Thymus (tissue), 11 donors: Measurements from ENCODE around the gene EFNA3. TPM values are rescaled to one million over a fixed set of nuclear protein-coding genes. Genes with fewer than 3 reads are reported as not detected.
"Not testable (repeated sequence)": the region's sequence is repeated elsewhere in the genome, so short reads cannot be mapped to it uniquely, and the experiment has no call there.

Experiments
- DNase-seq, 9 donors: peaks; one replicate each; pipeline ENCODE4 v3.0.0-alpha.2; 2013; ENCODE audit warnings: low spot score in 9 of 9, low read depth in 6 of 9, missing footprints in 1 of 9
- H3K27ac ChIP-seq, 2 donors: one replicate each; pipeline ENCODE4 v1.5.1; 2013; ENCODE audit warnings: control low read depth in 1 of 2, low read depth in 1 of 2, low read length in 1 of 2, mild to moderate bottlenecking in 1 of 2, moderate library complexity in 1 of 2
- H3K27me3 ChIP-seq, 2 donors: one replicate each; pipeline ENCODE4 v1.5.1; 2013; ENCODE audit warnings: low read length in 1 of 2; ENCODE audit not compliant: control insufficient read depth in 2 of 2, insufficient read depth in 1 of 2
- H3K36me3 ChIP-seq, 2 donors: one replicate each; pipeline ENCODE4 v1.5.1; 2013; ENCODE audit warnings: low read length in 1 of 2, mild to moderate bottlenecking in 1 of 2, moderate library complexity in 1 of 2; ENCODE audit not compliant: control insufficient read depth in 2 of 2, insufficient read depth in 2 of 2
- H3K4me1 ChIP-seq, 2 donors: one replicate each; pipeline ENCODE4 v1.5.1; 2013; ENCODE audit warnings: low read length in 2 of 2; ENCODE audit not compliant: control insufficient read depth in 2 of 2, insufficient read depth in 2 of 2
- H3K4me3 ChIP-seq, 2 donors: one replicate each; pipeline ENCODE4 v1.5.1; 2013; ENCODE audit warnings: low read length in 2 of 2, control low read depth in 1 of 2, mild to moderate bottlenecking in 1 of 2
- H3K9me3 ChIP-seq, 2 donors: one replicate each; pipeline ENCODE4 v1.5.1; 2013; ENCODE audit warnings: low read length in 1 of 2, mild to moderate bottlenecking in 1 of 2; ENCODE audit not compliant: control insufficient read depth in 2 of 2, insufficient read depth in 1 of 2
- WGBS: extraction: QIAGEN DNeasy Blood & Tissue Kit; methylation state at CpG from one replicate; pipeline ENCODE4 v1.1.7; 2013; 5-methylcytosine and 5-hydroxymethylcytosine counted together
- polyA plus RNA-seq: library from polyadenylated mRNA; stranded (reverse); fragments of 200-250 nt; gene quantifications from one replicate; pipeline ENCODE4 v1.2.3, GENCODE V29; 2013
- total RNA-seq: library from RNA; stranded (reverse); fragments of 120-200 nt; gene quantifications from one replicate; pipeline ENCODE4 v1.2.4, GENCODE V29; 2013
- donor health status: healthy.

Gene EFNA3
- total and polyA plus RNA-seq, 2 donors = 2.1 to 3.4 TPM

DNA sequence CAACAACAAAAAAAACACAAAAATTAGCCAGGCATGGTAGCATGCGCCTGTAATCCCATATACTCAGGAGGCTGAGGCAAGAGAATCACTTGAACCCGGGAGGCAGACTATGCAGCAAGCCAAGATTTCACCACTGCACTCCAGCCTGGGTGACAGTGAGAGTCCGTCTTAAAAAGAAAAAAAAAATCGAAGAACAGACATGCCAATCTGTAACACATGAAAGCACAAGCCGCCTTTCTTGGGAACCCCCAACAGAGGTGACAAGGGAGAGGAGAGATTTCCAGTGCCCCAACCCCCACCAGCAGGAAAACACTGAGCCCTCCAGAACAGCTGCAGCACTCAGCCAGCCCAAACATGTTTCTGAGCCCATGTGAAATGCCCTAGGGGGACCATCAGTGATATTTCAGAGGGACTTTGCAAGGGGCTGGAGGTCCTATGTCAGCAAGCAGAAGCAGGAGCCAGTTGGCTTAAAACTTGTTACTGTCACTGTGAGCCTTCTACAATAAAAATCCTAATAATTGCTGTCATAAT lies 34.9 kb downstream of the EFNA3 start:
- DNase-seq = no peak
- no peak overlapping the region for H3K4me3 ChIP-seq
- H3K4me1 ChIP-seq = no peaks in the 10 kb centered on the region
- peaks cover 0 to 13% of the 10 kb centered on the region in 2 donors for H3K27me3 ChIP-seq
- no peak overlapping the region for H3K27ac ChIP-seq
- peaks cover 0 to 3% of the 10 kb centered on the region in 2 donors for H3K9me3 ChIP-seq
- no peaks in the 10 kb centered on the region for H3K36me3 ChIP-seq
- 92% methylated on average over 5 of the region's 5 CpGs for WGBS

GRCh38 chr1:155116113-155116764 lies 37.6 kb downstream of the EFNA3 start:
- WGBS = 94% methylated on average over 5 of the region's 5 CpGs

GRCh38 chr1:155117610-155118009 lies 39.0 kb downstream of the EFNA3 start:
- Histone ChIP-seq H3K27me3 (peaks cover 0 to 36% of the 10 kb centered on the region in 2 donors), H3K4me3 (no peak overlapping the region), H3K27ac (no peak overlapping the region), H3K36me3 (no peaks in the 10 kb centered on the region), H3K9me3 (no peaks in the 10 kb centered on the region), H3K4me1 (no peaks in the 10 kb centered on the region)
- WGBS = 84% methylated on average over 4 of the region's 4 CpGs
- no peak for DNase-seq

More at GRCh38 chr1:155116113-155116764, 37.6 kb downstream of the EFNA3 start:
- Histone ChIP-seq H3K27me3 (peaks cover 0 to 28% of the 10 kb centered on the region in 2 donors), H3K4me1 (no peaks in the 10 kb centered on the region), H3K36me3 (no peaks in the 10 kb centered on the region), H3K4me3 (no peak overlapping the region), H3K9me3 (peaks cover 0 to 3% of the 10 kb centered on the region in 2 donors), H3K27ac (no peak overlapping the region)
- DNase-seq = no peak

DNA sequence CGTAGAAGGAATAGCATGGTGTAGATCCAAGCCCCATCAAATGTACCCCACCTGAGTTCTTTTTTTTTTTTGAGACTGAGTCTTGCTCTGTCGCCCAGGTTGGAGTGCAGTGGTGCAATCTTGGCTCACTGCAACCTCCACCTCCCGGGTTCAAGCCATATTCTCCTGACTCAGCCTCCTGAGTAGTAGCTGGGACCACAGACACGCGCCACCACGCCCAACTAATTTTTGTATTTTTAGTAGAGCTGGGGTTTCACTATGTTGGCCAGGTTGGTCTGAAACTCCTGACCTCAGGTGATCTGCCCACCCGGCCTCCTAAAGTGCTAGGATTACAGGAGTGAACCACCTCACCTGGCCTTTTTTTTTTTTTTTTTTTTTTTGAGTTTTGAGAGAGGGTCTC lies 39.5 kb downstream of the EFNA3 start:
- not testable (repeated sequence) for H3K36me3 ChIP-seq, H3K9me3 ChIP-seq, DNase-seq, H3K4me3 ChIP-seq, H3K4me1 ChIP-seq, H3K27ac ChIP-seq
- H3K27me3 ChIP-seq = peaks cover 0 to 36% of the 10 kb centered on the region in 2 donors
- WGBS = 93% methylated on average over 7 of the region's 7 CpGs

GRCh38 chr1:155120253-155120652 lies 41.6 kb downstream of the EFNA3 start:
- peaks cover 0 to 4% of the 10 kb centered on the region in 2 donors for H3K4me1 ChIP-seq
- peaks cover 0 to 53% of the 10 kb centered on the region in 2 donors for H3K27me3 ChIP-seq
- 90% methylated on average over 6 of the region's 6 CpGs for WGBS
- H3K36me3 ChIP-seq = no peaks in the 10 kb centered on the region
- DNase-seq = no peak
- H3K27ac ChIP-seq = no peak overlapping the region
- no peaks in the 10 kb centered on the region for H3K9me3 ChIP-seq
- H3K4me3 ChIP-seq = no peak overlapping the region

DNA sequence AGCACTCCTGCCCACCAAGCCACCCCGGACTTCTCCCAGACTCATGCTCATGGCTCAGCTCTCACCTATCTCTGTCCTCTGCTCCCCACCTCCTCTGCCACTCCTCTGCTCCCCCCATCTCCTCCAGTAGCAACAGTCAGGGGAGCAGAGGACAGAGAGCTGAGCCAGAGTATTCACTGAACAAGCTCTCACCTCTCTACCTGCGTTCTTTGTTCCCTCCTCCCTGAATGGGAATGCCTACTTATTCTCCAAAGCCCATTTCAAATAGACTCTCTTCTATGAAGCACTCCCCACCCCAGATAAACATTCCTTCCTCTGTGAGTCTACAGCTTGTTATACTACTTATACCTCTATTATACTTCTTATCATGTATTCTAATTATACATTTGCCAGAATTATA lies 42.6 kb downstream of the EFNA3 start:
- Histone ChIP-seq H3K4me1 (peaks cover 2 to 9% of the 10 kb centered on the region in 2 donors), H3K27me3 (peaks cover 4 to 62% of the 10 kb centered on the region in 2 donors), H3K27ac (no peak overlapping the region), H3K9me3 (no peaks in the 10 kb centered on the region), H3K4me3 (no peak overlapping the region), H3K36me3 (no peaks in the 10 kb centered on the region)
- DNase-seq = no peak
- 98% methylated on average over 2 of the region's 2 CpGs for WGBS

DNA sequence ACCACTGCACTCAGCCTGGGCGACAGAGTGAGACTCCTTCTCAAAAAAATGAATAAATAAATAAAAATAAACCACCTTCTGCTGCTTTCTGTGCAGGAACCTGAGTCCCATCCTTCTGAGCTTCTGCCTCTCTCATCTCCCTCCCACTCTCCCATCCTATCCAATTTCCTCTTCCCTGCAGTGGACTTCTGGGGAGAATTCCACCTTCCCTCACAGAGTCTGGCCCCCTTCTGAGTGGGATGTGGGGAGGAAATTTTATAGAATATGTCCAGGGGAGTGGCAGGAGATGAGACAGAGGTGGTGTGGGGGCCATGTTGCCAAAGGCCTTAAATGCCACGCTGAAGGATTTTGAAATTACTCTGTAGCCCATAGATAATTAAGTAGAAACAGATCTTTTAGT lies 43.7 kb downstream of the EFNA3 start:
- WGBS = 94% methylated on average over 2 of the region's 2 CpGs
- peaks cover 4 to 68% of the 10 kb centered on the region in 2 donors for H3K27me3 ChIP-seq
- H3K4me1 ChIP-seq = peaks cover 9 to 20% of the 10 kb centered on the region in 2 donors
- no peaks in the 10 kb centered on the region for H3K9me3 ChIP-seq
- no peak overlapping the region for H3K27ac ChIP-seq
- no peaks in the 10 kb centered on the region for H3K36me3 ChIP-seq
- DNase-seq = no peak
- no peak overlapping the region for H3K4me3 ChIP-seq

GRCh38 chr1:155123801-155124200 lies 45.2 kb downstream of the EFNA3 start:
- no peak overlapping the region for H3K27ac ChIP-seq
- 93% methylated on average over 4 of the region's 4 CpGs for WGBS
- no peak for DNase-seq
- no peaks in the 10 kb centered on the region for H3K9me3 ChIP-seq
- no peaks in the 10 kb centered on the region for H3K36me3 ChIP-seq
- H3K4me3 ChIP-seq = no peak overlapping the region
- peaks cover 12 to 33% of the 10 kb centered on the region in 2 donors for H3K4me1 ChIP-seq
- peaks cover 4 to 73% of the 10 kb centered on the region in 2 donors for H3K27me3 ChIP-seq

DNA sequence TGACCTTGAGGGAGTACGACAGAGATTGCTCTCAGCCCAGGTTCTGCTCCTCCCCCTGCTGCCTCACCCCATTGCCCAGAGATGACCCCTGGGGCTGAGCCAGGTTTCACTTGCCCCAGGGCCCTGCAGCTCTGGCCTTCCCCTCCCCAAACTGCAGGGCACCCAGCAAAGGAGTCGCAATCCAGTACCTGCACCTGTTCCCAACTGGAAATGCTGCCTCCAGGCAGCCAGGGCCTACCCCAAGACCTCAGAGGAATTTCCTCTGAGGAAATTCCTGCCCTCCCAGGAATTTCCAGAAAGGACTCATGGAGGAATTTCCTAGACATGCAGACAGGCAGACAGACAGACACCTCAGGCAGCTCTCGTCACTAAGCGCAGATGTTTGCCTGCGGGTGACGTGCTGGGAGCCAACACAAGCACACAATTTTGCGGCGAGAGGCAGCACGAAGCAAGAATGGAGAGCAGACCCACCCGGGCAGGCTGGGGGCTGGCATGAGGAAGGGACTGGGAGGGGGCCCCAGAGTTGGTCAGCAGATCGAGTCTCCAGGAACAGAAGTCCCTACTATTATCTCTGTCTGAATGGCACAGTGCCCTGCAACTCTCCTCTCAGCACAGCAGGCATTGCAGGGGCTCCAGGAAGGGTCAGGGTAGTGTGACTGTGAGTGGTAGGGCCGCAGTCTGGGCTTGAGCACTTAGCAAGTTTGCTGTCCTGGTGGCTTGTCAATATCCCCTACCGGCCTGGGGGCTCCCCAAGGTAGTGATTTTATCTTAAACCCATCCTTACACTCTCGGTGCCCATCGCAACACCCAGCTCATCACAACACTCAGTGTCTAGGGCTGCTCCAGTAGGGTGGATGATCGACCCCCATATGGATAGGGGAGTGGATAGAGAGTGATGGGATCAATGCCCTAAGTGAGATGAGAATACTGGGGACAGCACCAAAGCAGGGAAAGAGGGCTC lies 46.1 kb downstream of the EFNA3 start:
- Histone ChIP-seq H3K27ac (no peak overlapping the region), H3K9me3 (no peaks in the 10 kb centered on the region), H3K36me3 (no peaks in the 10 kb centered on the region), H3K4me1 (peaks cover 15 to 43% of the 10 kb centered on the region in 2 donors), H3K27me3 (peaks cover 4 to 75% of the 10 kb centered on the region in 2 donors), H3K4me3 (no peak overlapping the region)
- DNase-seq = no peak
- 95% methylated on average over 16 of the region's 16 CpGs for WGBS
